IPS-NIHi11 (cell line): Measurements from ENCODE around the gene NME2.
"Not testable (repeated sequence)": the region's sequence is repeated elsewhere in the genome, so short reads cannot be mapped to it uniquely, and the experiment has no call there.

Experiments used
- DNase-seq: peaks from one replicate; pipeline ENCODE4 v3.0.0; 2012; ENCODE audit warnings: mixed read lengths, low spot score

Gene NME2

GRCh38 chr17:51166198-51166986, at the start of gene NME2:
NME2 (plus strand) TSS chr17:51166411; CDS start chr17:51166831, 420 bp downstream.
- DNase-seq: peak; percentile 99

- DNase-seq: no peak
These were observed 47.6 kb upstream of the NME2 start for GRCh38 chr17:51118330-51119195.

- DNase-seq: peak; percentile 49
These were observed 46.5 kb upstream of the NME2 start for GRCh38 chr17:51119415-51120356.

DNA sequence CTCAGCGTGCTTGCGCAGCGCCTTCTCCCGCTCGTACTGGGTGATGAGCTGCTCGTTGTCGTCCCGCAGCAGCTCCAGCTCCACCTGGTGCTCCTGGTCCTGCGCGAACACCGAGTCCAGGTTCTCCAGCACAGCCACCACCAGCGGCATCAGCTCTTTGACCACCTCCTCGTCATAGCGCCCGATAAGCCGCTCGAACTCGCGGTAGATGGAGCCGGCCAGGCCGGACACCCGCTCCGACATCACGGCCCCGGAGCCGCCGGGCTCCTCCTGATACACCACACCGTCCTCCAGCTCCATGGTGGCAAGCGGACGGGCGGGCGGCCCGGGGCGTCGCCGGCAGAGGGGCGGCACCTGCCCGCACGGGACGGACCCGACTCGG, 45.9 kb upstream of the NME2 start:
- DNase-seq: peak; percentile 60

- peak; percentile 99 for DNase-seq
These were observed 45.2 kb upstream of the NME2 start, which contains the start of gene SPAG9 for GRCh38 chr17:51120739-51121619. SPAG9 (minus strand) TSS chr17:51120868; CDS start chr17:51120656, 212 bp downstream.

DNA sequence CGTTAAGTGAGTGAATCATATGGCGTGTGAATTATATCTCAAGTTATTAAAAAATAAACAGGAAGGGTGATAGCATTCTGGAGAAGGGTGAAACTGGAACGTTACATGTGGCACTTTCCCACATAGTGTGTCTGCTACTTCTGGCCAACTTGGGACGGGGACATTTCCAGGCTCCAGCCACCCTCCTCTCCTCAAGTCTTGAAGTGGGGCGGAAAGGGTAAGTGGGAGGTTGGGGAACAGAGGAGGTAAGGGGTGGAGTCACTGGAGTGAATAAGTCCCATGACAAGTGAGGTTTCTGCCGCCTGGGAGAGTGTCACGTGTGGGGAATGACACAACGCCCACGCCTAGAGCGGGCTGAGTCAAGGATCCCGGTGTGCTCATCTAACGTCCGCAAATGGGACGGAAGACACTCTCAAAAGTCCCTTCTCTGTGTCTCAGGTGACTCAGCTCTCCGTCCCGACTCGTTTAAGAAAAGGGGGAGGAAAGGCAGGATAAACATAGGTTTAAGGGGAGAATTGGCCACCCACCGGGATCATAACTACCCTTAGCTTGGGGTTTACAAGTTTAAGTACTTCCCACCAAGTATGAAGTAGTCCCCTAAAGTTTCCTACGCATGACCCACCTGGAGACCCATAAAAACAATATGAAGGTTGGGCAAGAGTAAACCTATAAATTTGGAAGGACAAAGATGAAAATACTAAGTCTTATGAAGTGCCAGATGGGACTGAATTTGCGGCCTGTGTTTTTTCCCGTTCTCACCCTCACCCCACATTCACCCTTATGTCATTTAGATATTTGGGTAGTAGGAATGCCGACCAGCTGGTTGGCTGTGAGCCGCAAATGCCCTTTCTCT, 44.4 kb upstream of the NME2 start:
- DNase-seq: peak; percentile 70

DNA sequence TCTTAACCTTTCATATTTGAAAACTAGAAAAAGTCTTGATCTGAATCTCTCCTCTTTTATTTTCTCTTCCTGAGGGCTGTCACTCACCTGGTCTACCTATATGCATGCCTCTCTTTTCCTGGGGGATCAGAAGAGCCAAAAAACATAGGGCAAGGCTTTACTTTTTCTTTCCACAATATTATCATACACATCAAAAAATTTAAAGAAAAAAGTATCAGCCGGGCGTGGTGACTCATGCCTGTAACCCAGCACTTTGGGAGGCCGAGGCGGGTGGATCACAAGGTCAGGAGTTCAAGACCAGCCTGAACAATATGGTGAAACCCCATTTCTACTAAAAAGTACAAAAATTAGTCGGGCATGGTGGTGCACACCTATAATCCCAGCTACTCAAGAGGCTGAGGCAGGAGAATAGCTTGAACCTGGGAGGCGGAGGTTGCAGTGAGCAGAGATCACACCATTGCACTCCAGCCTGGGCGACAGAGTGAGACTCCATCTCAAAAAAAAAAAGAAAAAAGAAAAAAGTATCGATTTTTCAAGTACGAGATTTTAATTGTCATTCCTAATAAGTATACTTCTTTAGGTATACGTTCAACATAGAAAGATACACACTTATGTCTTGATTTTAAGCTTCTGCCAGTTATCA, 43.6 kb upstream of the NME2 start:
- DNase-seq: not testable (repeated sequence)

DNA sequence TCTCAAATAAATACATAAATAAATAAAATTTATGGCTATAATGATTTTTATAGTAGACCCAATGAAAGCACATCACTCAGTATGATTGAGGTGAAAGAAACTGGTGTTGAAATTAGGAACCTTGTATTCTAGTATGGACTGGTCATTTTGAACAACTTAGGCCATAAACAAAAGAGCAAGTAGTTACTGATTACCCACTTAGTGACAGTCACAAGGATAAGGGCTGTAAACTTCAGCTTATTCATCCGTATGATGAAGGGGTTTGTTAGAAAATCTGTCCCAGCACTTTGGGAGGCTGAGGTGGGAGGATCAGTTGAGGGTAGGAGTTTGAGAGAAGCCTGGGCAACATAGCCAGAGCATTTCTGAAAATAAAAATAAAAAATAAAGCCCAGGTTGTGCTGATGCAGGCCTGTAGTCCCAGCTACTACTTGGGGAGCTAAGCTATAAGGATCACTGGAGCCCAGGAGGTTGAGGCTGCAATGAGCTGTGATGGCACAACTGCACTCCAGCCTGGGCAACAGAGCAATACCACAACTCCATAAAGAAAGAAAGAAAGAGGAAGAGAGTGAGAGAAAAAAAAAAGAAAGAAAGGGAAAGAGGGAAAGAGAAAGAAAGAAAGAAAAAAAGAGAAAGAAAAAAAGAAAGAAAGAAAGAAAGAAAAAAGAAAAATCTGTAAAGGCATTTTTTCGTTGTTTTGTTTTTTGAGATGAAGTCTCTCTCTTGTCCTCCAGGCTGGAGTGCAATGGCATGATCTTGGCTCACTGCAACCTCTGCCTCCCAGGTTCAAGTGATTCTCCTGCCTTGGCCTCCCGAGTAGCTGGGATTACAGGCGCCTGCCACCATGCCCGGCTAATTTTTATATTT, 41.3 kb upstream of the NME2 start:
- no peak for DNase-seq

GRCh38 chr17:51128076-51128475, 38.1 kb upstream of the NME2 start:
- DNase-seq: no peak

GRCh38 chr17:51132964-51133319, 33.3 kb upstream of the NME2 start:
- no peak for DNase-seq

- no peak for DNase-seq
These were observed 32.8 kb upstream of the NME2 start for GRCh38 chr17:51133365-51133764.

- no peak for DNase-seq
These were observed 30.3 kb upstream of the NME2 start for GRCh38 chr17:51135956-51136355.

- DNase-seq: no peak
These were observed 23.6 kb upstream of the NME2 start for GRCh38 chr17:51142597-51142996.

DNA sequence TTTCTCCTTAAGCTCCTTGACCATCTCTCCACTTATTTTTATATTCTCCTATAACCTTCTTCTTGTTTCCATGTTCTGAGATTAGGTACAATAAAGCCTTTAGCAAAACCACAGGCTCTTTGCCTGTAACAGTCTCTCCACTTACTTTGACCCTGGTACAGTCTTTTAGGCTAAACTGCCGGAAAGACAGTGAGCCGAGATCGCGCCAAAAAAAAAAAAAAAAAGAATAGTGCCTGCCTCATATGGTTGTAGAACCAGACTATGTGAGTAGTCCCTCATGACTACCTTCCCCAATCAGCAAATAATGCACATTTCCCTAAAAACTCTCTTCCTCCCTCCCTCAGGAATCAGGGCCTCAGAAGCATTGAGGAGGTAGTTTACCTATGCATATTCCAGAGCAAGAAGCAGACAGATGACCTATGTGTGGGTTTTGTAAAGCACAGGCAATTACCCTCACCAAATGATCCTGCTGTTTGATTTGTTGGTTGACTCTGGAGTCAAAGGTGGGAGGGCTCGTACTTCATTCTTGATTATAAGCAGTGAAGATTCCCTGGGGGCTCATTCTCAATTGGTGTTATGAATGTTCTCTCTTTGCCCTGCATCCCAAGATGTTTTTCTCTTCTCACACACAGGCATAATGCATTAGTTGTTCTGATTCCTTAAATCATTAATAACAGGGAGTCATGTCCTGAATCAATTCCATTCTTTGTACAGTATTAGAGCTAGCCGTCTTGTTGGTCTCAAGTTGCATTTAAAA, 21.8 kb upstream of the NME2 start:
- DNase-seq: no peak

GRCh38 chr17:51147650-51148049, 18.6 kb upstream of the NME2 start:
- DNase-seq: no peak

DNA sequence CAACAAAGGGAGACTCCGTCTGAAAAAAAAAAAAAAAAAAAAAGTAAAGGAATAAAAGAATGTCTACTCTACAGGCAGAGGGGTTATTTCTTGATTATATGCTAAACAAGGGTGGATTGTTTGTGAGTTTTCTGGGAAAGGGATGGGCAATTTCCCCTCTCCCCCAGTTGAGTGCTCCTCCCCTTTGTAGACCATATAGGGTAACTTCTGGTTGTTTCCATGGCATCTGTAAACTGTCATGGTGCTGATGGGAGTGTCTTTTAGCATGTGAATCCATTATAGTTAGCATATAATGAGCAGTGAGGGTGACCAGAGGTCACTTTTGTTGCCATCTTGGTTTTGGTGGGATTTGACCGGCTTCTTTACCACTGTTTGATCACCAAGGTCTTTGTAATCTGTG, 17.0 kb upstream of the NME2 start:
- no peak for DNase-seq

DNA sequence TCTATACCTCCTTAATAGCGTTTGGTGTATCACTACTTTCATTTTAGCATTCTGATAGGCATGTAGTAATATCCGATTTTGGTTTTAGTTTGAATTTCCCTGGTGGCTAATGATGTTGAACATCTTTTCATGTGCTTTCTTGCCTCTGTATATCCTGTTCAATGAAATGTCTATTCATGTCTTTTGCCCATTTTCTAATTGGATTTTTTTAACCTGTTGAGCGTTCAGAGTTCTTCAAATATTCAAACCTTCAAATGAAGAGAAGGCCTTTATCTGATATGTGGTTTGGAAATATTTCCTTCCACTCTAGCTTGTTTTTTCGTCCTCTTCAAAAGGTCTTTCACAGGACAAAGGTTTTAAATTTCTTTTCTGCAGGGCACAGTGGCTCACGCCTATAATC, 15.3 kb upstream of the NME2 start:
- no peak for DNase-seq

DNA sequence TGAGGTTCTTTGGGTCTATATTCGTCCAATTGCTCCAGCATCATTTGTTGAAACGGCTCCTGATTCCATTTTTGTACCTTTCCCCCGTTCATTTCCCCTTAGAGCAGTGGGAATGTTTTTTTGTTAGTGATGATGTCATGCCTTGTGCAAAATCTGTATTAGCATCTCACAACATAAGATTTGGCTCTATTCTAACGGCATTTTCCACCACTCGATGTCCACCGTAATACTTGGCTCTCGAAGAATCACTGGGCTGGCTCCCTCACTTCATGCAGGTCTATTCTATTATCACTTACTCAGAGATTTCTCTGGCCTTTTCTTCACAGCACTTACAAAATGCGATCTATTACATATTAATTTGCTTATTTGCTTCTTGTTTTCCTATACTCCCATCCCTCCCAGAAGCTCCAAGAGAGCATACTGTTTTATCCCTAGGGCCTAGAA, 13.4 kb upstream of the NME2 start:
- peak; percentile 18 for DNase-seq
